IMR-90 (cell line): ENCODE results near the gene RNASE12. TPM values are rescaled to one million over a fixed set of nuclear protein-coding genes. Genes with fewer than 3 reads are reported as not detected.

Experiments
- ATAC-seq: fragments of 200-7000 bp; cut with Tn5 transposase; 2 replicates; pipeline ENCODE4 v1.9.1; 2020; ENCODE audit warnings: low read depth, mild to moderate bottlenecking, moderate library complexity
- BruUV-seq: library from RNA; stranded (reverse); fragments of 400-500 nt; replicated peaks from 2 replicates; lab custom pipeline; 2021; lab: Mats Ljungman, UMichigan
- CTCF ChIA-PET: fragments of 300-600 bp; formaldehyde crosslinking; extraction: SDS; loops from one replicate; lab custom pipeline; 2021; ENCODE audit warnings: antibody characterized with exemption; lab: Yijun Ruan, JAX
- POLR2A ChIA-PET: fragments of 300-600 bp; sonication (Branson Sonifier 250); formaldehyde crosslinking; loops from one replicate; lab custom pipeline; 2022; ENCODE audit warnings: antibody characterized with exemption; ENCODE audit not compliant: unreplicated experiment; lab: Charles Lee
- DNase-seq: peaks from one replicate; pipeline ENCODE4 v3.0.0; 2013
- H2AFZ ChIP-seq: replicated peaks from 2 replicates; pipeline ENCODE3; 2013; ENCODE audit warnings: low read length, mild to moderate bottlenecking; ENCODE audit not compliant: poor library complexity
- H2AK5ac ChIP-seq: 2 replicates; pipeline ENCODE4 v1.6.1; 2013; ENCODE audit warnings: low read depth, low read length, inconsistent platforms
- H2AK9ac ChIP-seq: replicated peaks from 2 replicates; pipeline ENCODE3; 2013; ENCODE audit warnings: mild to moderate bottlenecking, low read depth, low read length, moderate library complexity; ENCODE audit not compliant: poor library complexity
- H2BK120ac ChIP-seq: 2 replicates; pipeline ENCODE4 v1.6.1; 2013; ENCODE audit warnings: low read depth, low read length, inconsistent platforms
- H2BK15ac ChIP-seq: 3 replicates; pipeline ENCODE4 v1.6.1; 2013; ENCODE audit warnings: low read depth, low read length, inconsistent platforms
- H2BK20ac ChIP-seq: 2 replicates; pipeline ENCODE4 v1.6.1; 2013; ENCODE audit warnings: low read depth, mild to moderate bottlenecking, inconsistent platforms, low read length, moderate library complexity
- H2BK5ac ChIP-seq: 2 replicates; pipeline ENCODE4 v1.6.1; 2013; ENCODE audit warnings: mild to moderate bottlenecking, low read depth, low read length, inconsistent platforms; ENCODE audit not compliant: poor library complexity, severe bottlenecking
- H3K14ac ChIP-seq: replicated peaks from 2 replicates; pipeline ENCODE4 v1.6.1; 2013; ENCODE audit warnings: low read depth, low read length, inconsistent platforms
- H3K18ac ChIP-seq: 2 replicates; pipeline ENCODE4 v1.6.1; 2013; ENCODE audit warnings: low read depth, low read length, control low read depth
- H3K23ac ChIP-seq: 2 replicates; pipeline ENCODE4 v1.6.1; 2013; ENCODE audit warnings: low read depth, low read length, inconsistent platforms
- H3K27ac ChIP-seq: 2 replicates; pipeline ENCODE4 v1.5.1; 2013; ENCODE audit warnings: mild to moderate bottlenecking, control low read depth, low read length; ENCODE audit not compliant: insufficient read depth
- H3K27me3 ChIP-seq: 2 replicates; pipeline ENCODE4 v1.6.1; 2013; ENCODE audit warnings: low read length; ENCODE audit not compliant: control insufficient read depth, insufficient read depth
- H3K36me3 ChIP-seq: 2 replicates; pipeline ENCODE4 v1.6.1; 2013; ENCODE audit warnings: low read length, mixed read lengths; ENCODE audit not compliant: control insufficient read depth, insufficient read depth
- H3K4ac ChIP-seq: 2 replicates; pipeline ENCODE4 v1.6.1; 2013; ENCODE audit warnings: low read depth, low read length, inconsistent platforms
- H3K4me1 ChIP-seq: 2 replicates; pipeline ENCODE4 v1.6.1; 2013; ENCODE audit warnings: low read length, mixed read lengths; ENCODE audit not compliant: control insufficient read depth, insufficient read depth
- H3K4me2 ChIP-seq: 2 replicates; pipeline ENCODE4 v1.6.1; 2013; ENCODE audit warnings: low read depth, mild to moderate bottlenecking, control low read depth, low read length, moderate library complexity
- H3K4me3 ChIP-seq: 2 replicates; pipeline ENCODE4 v1.5.1; 2013; ENCODE audit warnings: low read depth, mild to moderate bottlenecking, control low read depth, low read length, moderate library complexity; ENCODE audit not compliant: insufficient read depth
- H3K56ac ChIP-seq: 2 replicates; pipeline ENCODE4 v1.6.1; 2013; ENCODE audit warnings: low read length, inconsistent platforms; ENCODE audit not compliant: insufficient read depth; ENCODE audit errors: extremely low read depth
- H3K79me1 ChIP-seq, 2 experiments: 2 replicates each; pipeline ENCODE4 v1.6.1; 2013; ENCODE audit warnings: low read length in 2 of 2, inconsistent platforms in 1 of 2, low read depth in 1 of 2
- H3K9ac ChIP-seq: 2 replicates; pipeline ENCODE4 v1.6.1; 2013; ENCODE audit warnings: low read depth, low read length, control low read depth
- H3K9me1 ChIP-seq: 2 replicates; pipeline ENCODE4 v1.6.1; 2013; ENCODE audit warnings: low read length, inconsistent platforms; ENCODE audit not compliant: insufficient read depth
- H3K9me3 ChIP-seq: 2 replicates; pipeline ENCODE4 v1.6.1; 2013; ENCODE audit warnings: low read length; ENCODE audit not compliant: control insufficient read depth, insufficient read depth
- H4K20me1 ChIP-seq: 2 replicates; pipeline ENCODE4 v1.6.1; 2013; ENCODE audit warnings: low read length, inconsistent platforms; ENCODE audit not compliant: insufficient read depth
- H4K5ac ChIP-seq: 2 replicates; pipeline ENCODE4 v1.6.1; 2013; ENCODE audit warnings: mild to moderate bottlenecking, low read depth, low read length, control low read depth
- H4K8ac ChIP-seq, 2 experiments: 2 replicates each; pipeline ENCODE4 v1.6.1; 2013; ENCODE audit warnings: low read depth in 2 of 2, low read length in 2 of 2, control low read depth in 1 of 2, inconsistent platforms in 1 of 2
- H4K91ac ChIP-seq: 2 replicates; pipeline ENCODE4 v1.6.1; 2013; ENCODE audit warnings: low read depth, low read length, inconsistent platforms; ENCODE audit not compliant: insufficient read depth
- BHLHE40 ChIP-seq: fragments of 150-350 bp; IDR thresholded peaks from 2 replicates; pipeline ENCODE4 v1.6.1; 2016; ENCODE audit warnings: mild to moderate bottlenecking, low read depth, low read length
- CHD1 ChIP-seq: IDR thresholded peaks from 2 replicates; pipeline ENCODE4 v1.6.1; 2012; ENCODE audit warnings: low read depth, low read length, improper control_type of control experiment
- FOS ChIP-seq: fragments of 150-350 bp; IDR thresholded peaks from 2 replicates; pipeline ENCODE4 v1.6.1; 2016; ENCODE audit warnings: low read depth, low read length
- MAFK ChIP-seq: IDR thresholded peaks from 2 replicates; pipeline ENCODE4 v1.6.1; 2012; ENCODE audit warnings: low read depth, low read length, improper control_type of control experiment
- MAZ ChIP-seq: IDR thresholded peaks from 2 replicates; pipeline ENCODE4 v1.6.1; 2012; ENCODE audit warnings: low read depth, mild to moderate bottlenecking, low read length, improper control_type of control experiment, moderate library complexity, borderline replicate concordance
- NFE2L2 ChIP-seq: fragments of 150-350 bp; IDR thresholded peaks from 2 replicates; pipeline ENCODE4 v1.6.1; 2016; ENCODE audit warnings: low read depth, mild to moderate bottlenecking, low read length
- POLR2A ChIP-seq: IDR thresholded peaks from 2 replicates; pipeline ENCODE4 v1.6.1; 2012; ENCODE audit warnings: mild to moderate bottlenecking, low read depth, low read length
- RFX5 ChIP-seq: IDR thresholded peaks from 2 replicates; pipeline ENCODE4 v1.8.0; 2012; ENCODE audit warnings: low read depth, mild to moderate bottlenecking, low read length, moderate library complexity
- WGBS, 2 experiments: methylation state at CpG; one replicate each; pipeline versions ENCODE4 v1.1.5 to v1.1.7; 2013; ENCODE audit warnings: missing lambda C conversion rate in 2 of 2; ENCODE audit not compliant: insufficient read length in 1 of 2; ENCODE audit errors: extremely low coverage in 2 of 2; 5-methylcytosine and 5-hydroxymethylcytosine counted together
- dilution Hi-C: fragments of 300-500 bp; cut with HindIII; formaldehyde crosslinking; loops from one replicate; pipeline ENCODE4 v1.14.3; 2018; ENCODE audit warnings: low sequenced_read_pairs; ENCODE audit not compliant: unreplicated experiment
- in situ Hi-C: fragments of 300-500 bp; cut with MboI; formaldehyde crosslinking; loops from 3 replicates; pipeline ENCODE4 v1.14.3; 2019; ENCODE audit warnings: low sequenced_read_pairs, inconsistent platforms, mixed read lengths
- intact Hi-C: fragments of 100-400 bp; cut with micrococcal nuclease; formaldehyde crosslinking; loops from 2 replicates; pipeline ENCODE4 v1.10.0; 2022
- polyA plus RNA-seq, 3 experiments: library from polyadenylated mRNA; depleted of rRNA; stranded (reverse); fragments of >200 nt; gene quantifications; 2 replicates each; pipeline ENCODE4 v1.2.3, GENCODE V29; 2012; ENCODE audit warnings: low replicate concordance in 1 of 3
- total RNA-seq: library from RNA; depleted of rRNA; stranded (reverse); fragments of >200 nt; gene quantifications from 2 replicates; pipeline ENCODE4 v1.2.3, GENCODE V29; 2012

Gene RNASE12
- total and polyA plus RNA-seq, 2 of the 4 experiments (the other 2 are of a cell fraction): not detected

- TF ChIP-seq MAFK (no peak), NFE2L2 (no peak)
These were observed 18.2 kb upstream of the RNASE12 start (continued) for GRCh38 chr14:20609215-20610001.

GRCh38 chr14:20608383-20609110 is 17.4 kb upstream of the RNASE12 start:
- in situ Hi-C loops: no loop called here
- H3K9ac ChIP-seq: no peak overlapping the region

More at GRCh38 chr14:20608383-20609110, 17.4 kb upstream of the RNASE12 start:
- Histone ChIP-seq H3K56ac (no peak overlapping the region), H3K36me3 (no peaks in the 10 kb centered on the region), H3K4me1 (no peaks in the 10 kb centered on the region), H3K23ac (no peak overlapping the region), H3K14ac (no peak overlapping the region), H2AFZ (no peak overlapping the region), H3K79me1 (no peaks in the 10 kb centered on the region), H3K4me3 (no peak overlapping the region), H4K91ac (no peak overlapping the region), H2BK20ac (no peak overlapping the region), H2BK120ac (no peak overlapping the region), H3K9me1 (no peaks in the 10 kb centered on the region), H3K27me3 (no peaks in the 10 kb centered on the region), H4K20me1 (peaks cover 11% of the 10 kb centered on the region), H3K9me3 (no peaks in the 10 kb centered on the region), H3K4me2 (no peak overlapping the region), H2BK5ac (no peak overlapping the region), H4K8ac (no peak overlapping the region), H2AK5ac (no peak overlapping the region), H3K4ac (no peak overlapping the region), H3K18ac (no peak overlapping the region), H3K27ac (no peak overlapping the region), H2AK9ac (no peak overlapping the region), H4K5ac (no peak overlapping the region), H2BK15ac (no peak overlapping the region)
- ChIA-PET CTCF (interaction anchor here (0.7 to 2.4 kb wide), 5 partner anchors 22 to 193 kb away, joined by 3 to 15 read pairs (median 4); no protein-coding TSS in a partner anchor), POLR2A (no interaction called here)
- no peak for DNase-seq
- BruUV-seq: no TSS peak
- dilution Hi-C loops: no loop called here
- TF ChIP-seq CHD1 (no peak), BHLHE40 (no peak), FOS (no peak), MAFK (no peak), RFX5 (no peak), MAZ (no peak), POLR2A (no peak)
- no CpG with 5 or more reads among the region's 7 CpGs for WGBS, 2 experiments
- intact Hi-C loops: loop anchor here (1.0 to 2.0 kb wide), 6 partner anchors 78 to 363 kb away; no protein-coding TSS in a partner anchor
- no peak for ATAC-seq
